ENCODE measurements around the gene ENOX2. TPM values are rescaled to one million over a fixed set of nuclear protein-coding genes. Genes with fewer than 3 reads are reported as not detected.

The ENOX2 gene
- polyA plus RNA-seq, 1 experiment = 16.8 TPM

GRCh38 chrX:130810561-130810960 is 92.4 kb downstream of the ENOX2 start:
- POLR2A ChIA-PET = no interaction called here
- H3K4me3 ChIP-seq (ENCODE audit: low read depth, low read length) = no peak overlapping the region
- DNase-seq (ENCODE audit: low read depth, low spot score) = no peak
- no peaks in the 10 kb centered on the region; the same call in 1 of the 2 replicates for H3K9me3 ChIP-seq (ENCODE audit: control insufficient read depth, insufficient read depth, low read length)
- H3K27ac ChIP-seq (ENCODE audit: low read depth, low read length) = no peak overlapping the region
- CTCF ChIA-PET = no interaction called here
- H3K27me3 ChIP-seq (ENCODE audit: control insufficient read depth, insufficient read depth, low read length) = no peaks in the 10 kb centered on the region
- no peak for TF ChIP-seq CTCF (IDR thresholded peaks at IDR 0.05; ENCODE audit: low read depth, low read length)

GRCh38 chrX:130805903-130806302 is 97.1 kb downstream of the ENOX2 start:
- POLR2A ChIA-PET = no interaction called here
- no peak for TF ChIP-seq CTCF (IDR thresholded peaks at IDR 0.05; ENCODE audit: low read depth, low read length)

GRCh38 chrX:130803537-130803936 is 99.5 kb downstream of the ENOX2 start:
- DNase-seq (ENCODE audit: low read depth, low spot score) = no peak
- TF ChIP-seq CTCF (IDR thresholded peaks at IDR 0.05; ENCODE audit: low read depth, low read length) = no peak
- Histone ChIP-seq H3K4me3 (ENCODE audit: low read depth, low read length) (no peak overlapping the region), H3K9me3 (ENCODE audit: control insufficient read depth, insufficient read depth, low read length) (no peaks in the 10 kb centered on the region), H3K27me3 (ENCODE audit: control insufficient read depth, insufficient read depth, low read length) (no peaks in the 10 kb centered on the region), H3K27ac (ENCODE audit: low read depth, low read length) (no peak overlapping the region)
- POLR2A ChIA-PET = no interaction called here
- CTCF ChIA-PET = no interaction called here

More at GRCh38 chrX:130805903-130806302, 97.1 kb downstream of the ENOX2 start:
- no peaks in the 10 kb centered on the region for H3K27me3 ChIP-seq (ENCODE audit: control insufficient read depth, insufficient read depth, low read length)
- DNase-seq (ENCODE audit: low read depth, low spot score) = no peak
- no peaks in the 10 kb centered on the region for H3K9me3 ChIP-seq (ENCODE audit: control insufficient read depth, insufficient read depth, low read length)
- H3K4me3 ChIP-seq (ENCODE audit: low read depth, low read length) = no peak overlapping the region
- CTCF ChIA-PET = no interaction called here
- no peak overlapping the region for H3K27ac ChIP-seq (ENCODE audit: low read depth, low read length)

GRCh38 chrX:130801901-130802300 is 101.1 kb downstream of the ENOX2 start:
- H3K27ac ChIP-seq (ENCODE audit: low read depth, low read length) = no peak overlapping the region
- POLR2A ChIA-PET = no interaction called here
- DNase-seq (ENCODE audit: low read depth, low spot score) = no peak
- no peaks in the 10 kb centered on the region for H3K27me3 ChIP-seq (ENCODE audit: control insufficient read depth, insufficient read depth, low read length)
- H3K9me3 ChIP-seq (ENCODE audit: control insufficient read depth, insufficient read depth, low read length) = no peaks in the 10 kb centered on the region
- TF ChIP-seq CTCF (IDR thresholded peaks at IDR 0.05; ENCODE audit: low read depth, low read length) = peak; percentile 39
- no peak overlapping the region for H3K4me3 ChIP-seq (ENCODE audit: low read depth, low read length)
- CTCF ChIA-PET = interaction anchor here (0.6 to 1.6 kb wide), 4 partner anchors 10 to 226 kb away, joined by 3 to 8 read pairs (median 3); no protein-coding TSS in a partner anchor

GRCh38 chrX:130799393-130799792 is 103.6 kb downstream of the ENOX2 start:
- Histone ChIP-seq H3K27ac (ENCODE audit: low read depth, low read length) (no peak overlapping the region), H3K9me3 (ENCODE audit: control insufficient read depth, insufficient read depth, low read length) (no peaks in the 10 kb centered on the region), H3K27me3 (ENCODE audit: control insufficient read depth, insufficient read depth, low read length) (no peaks in the 10 kb centered on the region), H3K4me3 (ENCODE audit: low read depth, low read length) (no peak overlapping the region)
- no peak for TF ChIP-seq CTCF (IDR thresholded peaks at IDR 0.05; ENCODE audit: low read depth, low read length)
- ChIA-PET POLR2A (no interaction called here), CTCF (no interaction called here)
- DNase-seq (ENCODE audit: low read depth, low spot score) = no peak

Measured in AG04450 (cell line).